GM11168 (cell line): ENCODE results near the gene NDUFB2.
"Not testable (repeated sequence)": the region's sequence is repeated elsewhere in the genome, so short reads cannot be mapped to it uniquely, and the experiment has no call there.

Experiments used
- in situ Hi-C: fragments of 300-500 bp; cut with MboI; formaldehyde crosslinking; loops from one replicate; pipeline ENCODE4 v1.12.0; 2022; ENCODE audit warnings: low sequenced_read_pairs; ENCODE audit not compliant: unreplicated experiment

The NDUFB2 gene

GRCh38 chr7:140696680-140697446, at the start of gene NDUFB2:
NDUFB2 (plus strand) TSS chr7:140696708; CDS start chr7:140696745, 37 bp downstream.
- in situ Hi-C loops, result no loop called here

- in situ Hi-C loops, result no loop called here
Measured at GRCh38 chr7:140646931-140647647, 49.4 kb upstream of the NDUFB2 start.

- in situ Hi-C loops, result loop anchor here (10.0 kb wide), 1 partner anchor 135 kb away; no protein-coding TSS in a partner anchor
Measured at GRCh38 chr7:140649556-140650205, 46.8 kb upstream of the NDUFB2 start.

- in situ Hi-C loops, result loop anchor here (10.0 kb wide), 1 partner anchor 136 kb away; no protein-coding TSS in a partner anchor
Measured at GRCh38 chr7:140650367-140650766, 46.1 kb upstream of the NDUFB2 start.

- in situ Hi-C loops, result loop anchor here (10.0 kb wide), 1 partner anchor 139 kb away; no protein-coding TSS in a partner anchor
Measured at GRCh38 chr7:140653319-140654108, 43.0 kb upstream of the NDUFB2 start.

GRCh38 chr7:140654109-140654387, 42.5 kb upstream of the NDUFB2 start:
- in situ Hi-C loops, result loop anchor here (10.0 kb wide), 1 partner anchor 139 kb away; no protein-coding TSS in a partner anchor

GRCh38 chr7:140654661-140655060, 41.8 kb upstream of the NDUFB2 start:
- in situ Hi-C loops, result loop anchor here (10.0 kb wide), 1 partner anchor 140 kb away; no protein-coding TSS in a partner anchor

- in situ Hi-C loops, result loop anchor here (10.0 kb wide), 1 partner anchor 141 kb away; no protein-coding TSS in a partner anchor
Measured at GRCh38 chr7:140655511-140656408, 40.7 kb upstream of the NDUFB2 start.

GRCh38 chr7:140656548-140657515, 39.7 kb upstream of the NDUFB2 start:
- in situ Hi-C loops, result loop anchor here (10.0 kb wide), 1 partner anchor 142 kb away; no protein-coding TSS in a partner anchor

- in situ Hi-C loops, result loop anchor here (10.0 kb wide), 1 partner anchor 143 kb away; no protein-coding TSS in a partner anchor
Measured at GRCh38 chr7:140657891-140658290, 38.6 kb upstream of the NDUFB2 start.

GRCh38 chr7:140659856-140660255, 36.7 kb upstream of the NDUFB2 start:
- in situ Hi-C loops, result loop anchor here (10.0 kb wide), 1 partner anchor 145 kb away; no protein-coding TSS in a partner anchor

- in situ Hi-C loops, result no loop called here
Measured at GRCh38 chr7:140661124-140661523, 35.4 kb upstream of the NDUFB2 start.

GRCh38 chr7:140662938-140663337, 33.6 kb upstream of the NDUFB2 start:
- in situ Hi-C loops, result not testable (repeated sequence)

GRCh38 chr7:140667476-140667875, 29.0 kb upstream of the NDUFB2 start:
- in situ Hi-C loops, result no loop called here

GRCh38 chr7:140668641-140669040, 27.9 kb upstream of the NDUFB2 start:
- in situ Hi-C loops, result no loop called here

- in situ Hi-C loops, result no loop called here
Measured at GRCh38 chr7:140669352-140669751, 27.2 kb upstream of the NDUFB2 start.

- in situ Hi-C loops, result not testable (repeated sequence)
Measured at GRCh38 chr7:140669862-140670261, 26.6 kb upstream of the NDUFB2 start.
